A549 (cell line): Measurements from ENCODE around the gene RPS24. TPM values are rescaled to one million over a fixed set of nuclear protein-coding genes. Genes with fewer than 3 reads are reported as not detected.
A peak's percentile ranks its signal among the peaks of the same experiment; 100 is the strongest.

ENCODE experiments used
- ATAC-seq, 2 experiments: fragments of 200-7000 bp in 1 of 2; fragments of >200 bp in 1 of 2; cut with Nextera tagmentation in 1 of 2; cut with Tn5 transposase in 1 of 2; 3 replicates each; pipeline versions ENCODE4 v1.8.0 to v1.9.1; 2018 to 2020; ENCODE audit warnings: mild to moderate bottlenecking in 1 of 2, moderate library complexity in 1 of 2
- CTCF ChIA-PET: fragments of 300-600 bp; sonication (Branson Sonifier 250); formaldehyde crosslinking; extraction: SDS; loops from one replicate; lab custom pipeline; 2021; ENCODE audit warnings: antibody characterized with exemption, inconsistent platforms; lab: Yijun Ruan, JAX
- POLR2A ChIA-PET: fragments of 350-600 bp; formaldehyde crosslinking; extraction: SDS; loops from one replicate; lab custom pipeline; 2021; ENCODE audit warnings: antibody characterized with exemption, inconsistent platforms; lab: Yijun Ruan, JAX
- DNase-seq, 2 experiments: peaks; one replicate each; pipeline versions ENCODE4 v3.0.0 to v3.0.0-alpha.2; 2011 to 2016; ENCODE audit warnings: low read depth in 1 of 2, low spot score in 1 of 2
- FAIRE-seq: peaks from 2 replicates; lab custom pipeline; 2011; peaks lifted over from hg19 to GRCh38; lab: Jason Lieb, UNC
- H3K27ac ChIP-seq, 2 experiments: fragments of >200 bp; sonication (Bioruptor Twin); formaldehyde crosslinking; 3 replicates each; pipeline ENCODE4 v1.5.1; 2016 to 2017
- H3K4me1 ChIP-seq: fragments of >200 bp; sonication (Bioruptor Twin); formaldehyde crosslinking; 3 replicates; pipeline ENCODE4 v1.6.1; 2016
- H3K4me2 ChIP-seq: fragments of >200 bp; sonication (Bioruptor Twin); formaldehyde crosslinking; 3 replicates; pipeline ENCODE4 v1.6.1; 2016
- H3K4me3 ChIP-seq: fragments of >200 bp; sonication (Bioruptor Twin); formaldehyde crosslinking; 3 replicates; pipeline ENCODE4 v1.5.1; 2016
- H3K9me3 ChIP-seq: fragments of >200 bp; sonication (Bioruptor Twin); formaldehyde crosslinking; 3 replicates; pipeline ENCODE4 v1.6.1; 2016
- BHLHE40 ChIP-seq: IDR thresholded peaks from 2 replicates; pipeline ENCODE4 v1.6.1; 2012; ENCODE audit warnings: low read depth, low read length, inconsistent platforms
- CBX2 ChIP-seq: fragments of 200-600 bp; sonication (generic); IDR thresholded peaks from 2 replicates; pipeline ENCODE4 v1.6.1; 2016; ENCODE audit warnings: low read depth, mild to moderate bottlenecking, borderline replicate concordance
- CHD2 ChIP-seq: fragments of 150-350 bp; IDR thresholded peaks from 2 replicates; pipeline ENCODE4 v1.6.1; 2014; ENCODE audit warnings: low read length; ENCODE audit not compliant: partially characterized antibody
- CHD4 ChIP-seq: fragments of 200-600 bp; sonication (generic); IDR thresholded peaks from 2 replicates; pipeline ENCODE4 v1.6.1; 2016; ENCODE audit warnings: antibody characterized with exemption, mild to moderate bottlenecking, borderline replicate concordance
- CTCF ChIP-seq: fragments of >200 bp; sonication (Bioruptor Twin); formaldehyde crosslinking; IDR thresholded peaks from 3 replicates; pipeline ENCODE4 v1.5.1; 2016
- EHF ChIP-seq: fragments of 250-450 bp; sonication (Bioruptor Pico); IDR thresholded peaks from 2 replicates; pipeline ENCODE4 v1.5.0; 2020; ENCODE audit warnings: mild to moderate bottlenecking
- EHMT2 ChIP-seq: fragments of 200-600 bp; sonication (generic); IDR thresholded peaks from 2 replicates; pipeline ENCODE4 v1.6.1; 2016; ENCODE audit warnings: antibody characterized with exemption, low read depth, mild to moderate bottlenecking, moderate library complexity
- FOSB ChIP-seq: fragments of 250-450 bp; sonication (Bioruptor Pico); IDR thresholded peaks from 2 replicates; pipeline ENCODE4 v1.5.0; 2020; ENCODE audit warnings: mild to moderate bottlenecking, moderate library complexity
- FOXS1 ChIP-seq: fragments of 250-450 bp; sonication (Bioruptor Pico); IDR thresholded peaks from 2 replicates; pipeline ENCODE4 v1.5.0; 2020; ENCODE audit warnings: mild to moderate bottlenecking, moderate library complexity
- HEYL ChIP-seq: fragments of 250-450 bp; sonication (Bioruptor Pico); IDR thresholded peaks from 2 replicates; pipeline ENCODE4 v1.8.0; 2021; ENCODE audit warnings: mild to moderate bottlenecking, moderate library complexity
- HOXA7 ChIP-seq: fragments of 250-450 bp; sonication (Bioruptor Pico); IDR thresholded peaks from 2 replicates; pipeline ENCODE4 v1.5.0; 2020; ENCODE audit warnings: mild to moderate bottlenecking, moderate library complexity
- HOXB13 ChIP-seq: fragments of 250-450 bp; sonication (Bioruptor Pico); IDR thresholded peaks from 2 replicates; pipeline ENCODE4 v1.5.0; 2020; ENCODE audit warnings: low read depth, mild to moderate bottlenecking, moderate library complexity
- JUN ChIP-seq, 2 experiments: fragments of >200 bp; sonication (Bioruptor Twin); formaldehyde crosslinking; IDR thresholded peaks; 2 replicates in 1 of 2; 3 replicates in 1 of 2; pipeline ENCODE4 v1.6.1; 2016 to 2017
- KDM5A ChIP-seq: fragments of 200-600 bp; sonication (generic); IDR thresholded peaks from 2 replicates; pipeline ENCODE4 v1.6.1; 2016; ENCODE audit warnings: antibody characterized with exemption, mild to moderate bottlenecking
- MAX ChIP-seq: IDR thresholded peaks from 2 replicates; pipeline ENCODE4 v1.6.1; 2012
- NPAS2 ChIP-seq: fragments of 250-450 bp; sonication (Bioruptor Pico); IDR thresholded peaks from 2 replicates; pipeline ENCODE4 v1.8.0; 2022; ENCODE audit warnings: mild to moderate bottlenecking, moderate library complexity, borderline replicate concordance
- POLR2AphosphoS2 ChIP-seq: conservative IDR thresholded peaks from 2 replicates; pipeline ENCODE4 v1.6.1; 2012; ENCODE audit warnings: low read length, improper control_type of control experiment, inconsistent platforms
- RARB ChIP-seq: fragments of 250-450 bp; sonication (Bioruptor Pico); IDR thresholded peaks from 2 replicates; pipeline ENCODE4 v1.8.0; 2021; ENCODE audit warnings: mild to moderate bottlenecking, moderate library complexity
- RCOR1 ChIP-seq: fragments of 150-350 bp; IDR thresholded peaks from 2 replicates; pipeline ENCODE4 v1.6.1; 2014; ENCODE audit warnings: antibody characterized with exemption, low read length, low read depth
- RFX5 ChIP-seq: fragments of 450-650 bp; IDR thresholded peaks from 2 replicates; pipeline ENCODE4 v1.7.1; 2014; ENCODE audit warnings: antibody characterized with exemption, mild to moderate bottlenecking, moderate library complexity
- TFCP2L1 ChIP-seq: fragments of 250-450 bp; sonication (Bioruptor Pico); IDR thresholded peaks from 2 replicates; pipeline ENCODE4 v1.5.0; 2021; ENCODE audit warnings: mild to moderate bottlenecking
- TP53 ChIP-seq: fragments of 250-450 bp; sonication (Bioruptor Pico); IDR thresholded peaks from 2 replicates; pipeline ENCODE4 v1.5.0; 2021; ENCODE audit warnings: mild to moderate bottlenecking, moderate library complexity
- USF2 ChIP-seq: fragments of 450-650 bp; IDR thresholded peaks from 2 replicates; pipeline ENCODE4 v1.6.1; 2014; ENCODE audit warnings: antibody characterized with exemption
- ZC3H11A ChIP-seq: fragments of 450-650 bp; IDR thresholded peaks from 2 replicates; pipeline ENCODE4 v1.6.1; 2014; ENCODE audit warnings: antibody characterized with exemption, mild to moderate bottlenecking
- ZFP36 ChIP-seq: fragments of 450-650 bp; IDR thresholded peaks from 2 replicates; pipeline ENCODE4 v1.6.1; 2014; ENCODE audit warnings: borderline replicate concordance; ENCODE audit not compliant: partially characterized antibody
- ZNF302 ChIP-seq: fragments of 250-450 bp; sonication (Bioruptor Pico); IDR thresholded peaks from 2 replicates; pipeline ENCODE4 v1.9.0; 2021; ENCODE audit warnings: inconsistent platforms, mild to moderate bottlenecking, moderate library complexity
- ZSCAN20 ChIP-seq: fragments of 250-450 bp; sonication (Bioruptor Pico); IDR thresholded peaks from 2 replicates; pipeline ENCODE4 v1.8.0; 2022; ENCODE audit warnings: mild to moderate bottlenecking, moderate library complexity
- WGBS: methylation state at CpG from one replicate; pipeline ENCODE4 v1.1.6; 2017; ENCODE audit errors: missing lambda C conversion rate; 5-methylcytosine and 5-hydroxymethylcytosine counted together
- polyA plus RNA-seq, 4 experiments: library from polyadenylated mRNA; depleted of rRNA in 3 of 4; stranded (reverse); fragments of >200 nt; fragmentation: RNase III in 1 of 4; extraction: RNeasy Plus Mini Kit Qiagen cat#74134 plus additional on column Dnase treatment in 1 of 4; gene quantifications; 2 replicates in 3 of 4; 3 replicates in 1 of 4; pipeline ENCODE4 v1.2.3, GENCODE V29; 2011 to 2017
- TF ChIP-seq, protein P1 (sequence below): fragments of 250-450 bp; sonication (Bioruptor Pico); IDR thresholded peaks from 2 replicates; pipeline ENCODE4 v1.5.0; 2020; ENCODE audit warnings: low read depth, mild to moderate bottlenecking, moderate library complexity
- TF ChIP-seq, protein P2 (sequence below): fragments of 150-350 bp; IDR thresholded peaks from 2 replicates; pipeline ENCODE4 v1.6.1; 2014; ENCODE audit warnings: low read depth, mild to moderate bottlenecking, low read length

The RPS24 gene
- polyA plus RNA-seq, 2 of the 4 experiments (the other 2 are of a cell fraction) = 4,263 to 5,509 TPM

- peak; percentile 81 for TF ChIP-seq HOXA7 (CRISPR knock-in tag)
- TF ChIP-seq KDM5A = no peak
- no peak for TF ChIP-seq CHD2
- TF ChIP-seq USF2 = no peak
- TF ChIP-seq RARB (CRISPR knock-in tag) = peak; percentile 62; the same call in 1 of the 2 replicates
- no peak for TF ChIP-seq ZSCAN20 (CRISPR knock-in tag)
- TF ChIP-seq TP53 (CRISPR knock-in tag) = peak; percentile 77; the same call in 1 of the 2 replicates
- peak; percentile 74 for TF ChIP-seq FOSB (CRISPR knock-in tag)
- peak; percentile 87 for TF ChIP-seq TFCP2L1
- TF ChIP-seq MAX = no peak
- TF ChIP-seq, protein P1, sequence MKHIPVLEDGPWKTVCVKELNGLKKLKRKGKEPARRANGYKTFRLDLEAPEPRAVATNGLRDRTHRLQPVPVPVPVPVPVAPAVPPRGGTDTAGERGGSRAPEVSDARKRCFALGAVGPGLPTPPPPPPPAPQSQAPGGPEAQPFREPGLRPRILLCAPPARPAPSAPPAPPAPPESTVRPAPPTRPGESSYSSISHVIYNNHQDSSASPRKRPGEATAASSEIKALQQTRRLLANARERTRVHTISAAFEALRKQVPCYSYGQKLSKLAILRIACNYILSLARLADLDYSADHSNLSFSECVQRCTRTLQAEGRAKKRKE = peak; percentile 8; the same call in 1 of the 2 replicates
- WGBS = 84% methylated on average over 5 of the region's 5 CpGs
- H3K4me2 ChIP-seq = no peak overlapping the region; the same call in 2 of the 3 replicates
- ChIA-PET CTCF (interaction anchor here (0.8 to 1.2 kb wide), 2 partner anchors 9 to 685 kb away, joined by 4 to 5 read pairs; no protein-coding TSS in a partner anchor), POLR2A (no interaction called here)
- no peak for FAIRE-seq
- H3K9me3 ChIP-seq = no peaks in the 10 kb centered on the region
- ATAC-seq = no peak
- peaks cover 41% of the 10 kb centered on the region for H3K4me1 ChIP-seq
- DNase-seq = no peak
- H3K27ac ChIP-seq = no peak overlapping the region
- no peak overlapping the region for H3K4me3 ChIP-seq
Observed at GRCh38 chr10:78041170-78042057, 7.8 kb downstream of the RPS24 start.

DNA sequence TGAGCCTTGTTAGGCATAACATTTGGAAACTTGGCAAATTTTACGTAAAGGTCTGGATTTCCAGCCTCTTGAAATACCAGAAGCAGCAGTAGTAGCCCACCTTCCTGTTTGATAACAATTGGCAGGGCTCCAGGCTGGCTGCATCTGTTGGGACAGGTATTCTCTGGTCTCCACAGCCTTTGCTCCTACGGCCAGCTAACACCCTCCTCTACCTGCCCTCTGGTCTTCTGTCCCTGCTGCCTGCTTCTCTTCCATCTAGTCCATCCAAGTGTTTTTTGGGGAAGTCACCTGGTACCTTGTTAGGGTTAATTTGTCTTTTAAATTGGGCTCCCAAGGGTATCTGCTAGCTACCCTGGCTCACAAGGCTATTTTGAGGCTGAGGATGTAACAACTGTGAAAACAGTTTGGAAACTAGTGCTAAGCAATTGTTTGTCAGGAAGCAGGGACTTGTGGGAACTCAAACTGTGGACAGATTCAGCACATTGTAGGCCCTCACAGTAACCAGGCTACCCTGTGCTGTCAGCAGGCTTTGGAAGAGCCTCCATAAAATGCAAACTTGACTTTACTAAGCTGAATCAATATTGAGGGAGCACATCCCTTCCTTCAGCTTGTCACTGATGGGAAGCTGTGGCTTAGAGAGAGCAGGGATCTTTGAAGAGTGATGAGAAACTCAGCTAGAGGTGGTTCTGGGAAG lies 8.5 kb downstream of the RPS24 start:
- H3K4me2 ChIP-seq = no peak overlapping the region
- no peak for DNase-seq
- H3K4me1 ChIP-seq = peaks cover 33% of the 10 kb centered on the region
- POLR2A ChIA-PET = interaction anchor here (1.4 kb wide), 1 partner anchor 8 kb away, joined by 4 read pairs; no protein-coding TSS in a partner anchor
- 97% methylated on average over 2 of the region's 2 CpGs for WGBS
- 0 out of 6 replicates have a peak, but pooled peaks of 1 of the 2 experiments have one; percentile 1 for ATAC-seq
- H3K9me3 ChIP-seq = no peaks in the 10 kb centered on the region
- CTCF ChIA-PET = interaction anchor here (0.8 to 2.0 kb wide), 3 partner anchors 10 to 1153 kb away, joined by 4 to 5 read pairs (median 4); no protein-coding TSS in a partner anchor
- no peak for FAIRE-seq
- H3K4me3 ChIP-seq = no peak overlapping the region
- no peak overlapping the region for H3K27ac ChIP-seq
- peak; percentile 19; the same call in 1 of the 2 replicates for TF ChIP-seq POLR2AphosphoS2
- TF ChIP-seq ZFP36 = no peak
- TF ChIP-seq JUN (IDR thresholded peaks at IDR 0.05) = no peak
- no peak for TF ChIP-seq CTCF
- no peak for TF ChIP-seq HEYL (CRISPR knock-in tag)
- TF ChIP-seq CBX2 = no peak
- no peak for TF ChIP-seq ZC3H11A
- TF ChIP-seq NPAS2 (CRISPR knock-in tag) = no peak
- TF ChIP-seq EHMT2 = no peak
- no peak for TF ChIP-seq HOXB13 (CRISPR knock-in tag)
- TF ChIP-seq ZNF302 (CRISPR knock-in tag) = no peak
- TF ChIP-seq, protein P2, sequence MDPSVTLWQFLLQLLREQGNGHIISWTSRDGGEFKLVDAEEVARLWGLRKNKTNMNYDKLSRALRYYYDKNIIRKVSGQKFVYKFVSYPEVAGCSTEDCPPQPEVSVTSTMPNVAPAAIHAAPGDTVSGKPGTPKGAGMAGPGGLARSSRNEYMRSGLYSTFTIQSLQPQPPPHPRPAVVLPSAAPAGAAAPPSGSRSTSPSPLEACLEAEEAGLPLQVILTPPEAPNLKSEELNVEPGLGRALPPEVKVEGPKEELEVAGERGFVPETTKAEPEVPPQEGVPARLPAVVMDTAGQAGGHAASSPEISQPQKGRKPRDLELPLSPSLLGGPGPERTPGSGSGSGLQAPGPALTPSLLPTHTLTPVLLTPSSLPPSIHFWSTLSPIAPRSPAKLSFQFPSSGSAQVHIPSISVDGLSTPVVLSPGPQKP = no peak
- no peak for TF ChIP-seq FOXS1 (CRISPR knock-in tag)
- no peak for TF ChIP-seq RCOR1
- TF ChIP-seq RARB (CRISPR knock-in tag) = peak; percentile 64; the same call in 1 of the 2 replicates
- TF ChIP-seq EHF = no peak
- TF ChIP-seq USF2 = no peak
- no peak for TF ChIP-seq RFX5
- TF ChIP-seq HOXA7 (CRISPR knock-in tag) = peak; percentile 70; the same call in 1 of the 2 replicates
- no peak for TF ChIP-seq CHD4
- no peak for TF ChIP-seq KDM5A
- TF ChIP-seq BHLHE40 = no peak
- TF ChIP-seq, all 56 proteins: peak for 3
